ENCODE data around the gene CREB3L2. TPM values are rescaled to one million over a fixed set of nuclear protein-coding genes. Genes with fewer than 3 reads are reported as not detected.
A peak's percentile ranks its signal among the peaks of the same experiment; 100 is the strongest.

Gene CREB3L2
- total and polyA plus RNA-seq, 2 of the 13 experiments (the other 11 are each of a cell fraction or from before 2014, with no cell fraction given), result 22.1 to 41.1 TPM

GRCh38 chr7:138001529-138002095, at the start of gene CREB3L2 (continued):
- no peak for TF ChIP-seq ZNF770 (CRISPR knock-in tag; IDR thresholded peaks at IDR 0.05)
- no peak for TF ChIP-seq HCFC1 (IDR thresholded peaks at IDR 0.05; ENCODE audit: low read depth, low read length)
- no peak for TF ChIP-seq FOXA3 (CRISPR knock-in tag; IDR thresholded peaks at IDR 0.05)
- no peak for TF ChIP-seq KLF15 (CRISPR knock-in tag; IDR thresholded peaks at IDR 0.05; ENCODE audit: borderline replicate concordance)
- TF ChIP-seq NR1H2 (CRISPR knock-in tag; IDR thresholded peaks at IDR 0.05; ENCODE audit: borderline replicate concordance, low read depth), result peak; percentile 82; the same call in 1 of the 2 replicates
- no peak for TF ChIP-seq BRF2 (CRISPR knock-in tag; IDR thresholded peaks at IDR 0.05)
- 0 out of 2 replicates have a peak, but pooled peaks have one; percentile 35 for TF ChIP-seq ZBTB3 (CRISPR knock-in tag; IDR thresholded peaks at IDR 0.05; ENCODE audit: borderline replicate concordance, low read depth)
- TF ChIP-seq ZNF232 (CRISPR knock-in tag; IDR thresholded peaks at IDR 0.05; ENCODE audit: borderline replicate concordance), result no peak
- no peak for TF ChIP-seq CENPX (CRISPR knock-in tag; IDR thresholded peaks at IDR 0.05)
- peak; percentile 87; the same call in 1 of the 2 replicates for TF ChIP-seq POGK (CRISPR knock-in tag; conservative IDR thresholded peaks at IDR 0.05)
- no peak for TF ChIP-seq ZNF263 (CRISPR knock-in tag; IDR thresholded peaks at IDR 0.05)
- TF ChIP-seq NFIB (CRISPR knock-in tag; IDR thresholded peaks at IDR 0.05; ENCODE audit: borderline replicate concordance), result no peak
- peak; percentile 39; the same call in 1 of the 2 replicates for TF ChIP-seq ZNF510 (CRISPR knock-in tag; IDR thresholded peaks at IDR 0.05; ENCODE audit: low read depth)
- TF ChIP-seq ZKSCAN8 (CRISPR knock-in tag; IDR thresholded peaks at IDR 0.05; ENCODE audit: borderline replicate concordance), result no peak
- TF ChIP-seq ZHX2 (IDR thresholded peaks at IDR 0.05; ENCODE audit: low read depth), result 0 out of 2 replicates have a peak, but pooled peaks have one; percentile 28
- no peak for TF ChIP-seq ZHX2 (CRISPR knock-in tag; IDR thresholded peaks at IDR 0.05; ENCODE audit: borderline replicate concordance)
- TF ChIP-seq ZNF614 (CRISPR knock-in tag; IDR thresholded peaks at IDR 0.05; ENCODE audit: borderline replicate concordance), result no peak
- TF ChIP-seq TSC22D2 (CRISPR knock-in tag; IDR thresholded peaks at IDR 0.05; ENCODE audit: borderline replicate concordance), result no peak
- peak; percentile 54; the same call in 1 of the 2 replicates for TF ChIP-seq ARNTL (CRISPR knock-in tag; IDR thresholded peaks at IDR 0.05)
